Glomerular endothelial cell (primary cell): ENCODE measurements around the gene ALK. TPM values are rescaled to one million over a fixed set of nuclear protein-coding genes. Genes with fewer than 3 reads are reported as not detected.
"Not testable (repeated sequence)": the region's sequence is repeated elsewhere in the genome, so short reads cannot be mapped to it uniquely, and the experiment has no call there.

Experiments
- DNase-seq: peaks from one replicate; pipeline ENCODE4 v3.0.0-alpha.2; 2011; ENCODE audit warnings: low read depth, low spot score; ENCODE audit errors: extremely low read depth
- total RNA-seq: library from RNA; depleted of rRNA; stranded (reverse); fragments of >200 nt; gene quantifications from 2 replicates; pipeline ENCODE4 v1.2.3, GENCODE V29; 2015

The ALK gene
- total RNA-seq, 1 donor from 2014 or later: not detected

- DNase-seq: no peak
Measured at GRCh38 chr2:29761278-29761677, 160.1 kb downstream of the ALK start.

GRCh38 chr2:29760008-29760407 lies 161.4 kb downstream of the ALK start:
- DNase-seq: no peak

GRCh38 chr2:29759360-29759759 lies 162.0 kb downstream of the ALK start:
- no peak for DNase-seq

DNA sequence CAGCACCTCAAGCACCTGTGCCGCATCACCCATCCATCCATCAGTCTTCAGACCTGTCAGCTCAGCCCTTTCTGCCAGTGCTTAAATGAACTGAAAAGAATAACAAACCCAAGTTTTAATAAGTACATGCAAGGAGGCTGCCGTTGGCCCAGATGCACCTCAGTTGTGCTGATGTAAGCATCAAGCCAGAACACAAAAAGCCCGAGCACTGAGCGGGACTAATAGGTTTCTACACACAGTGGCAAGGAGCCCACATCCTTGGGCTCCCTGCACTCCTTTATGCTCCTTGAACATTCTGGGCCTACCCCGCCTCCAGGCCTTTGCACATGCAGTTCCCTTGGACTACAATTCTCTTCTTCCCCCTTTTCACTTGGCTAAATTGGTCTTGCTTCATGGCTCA lies 165.6 kb downstream of the ALK start:
- no peak for DNase-seq

DNA sequence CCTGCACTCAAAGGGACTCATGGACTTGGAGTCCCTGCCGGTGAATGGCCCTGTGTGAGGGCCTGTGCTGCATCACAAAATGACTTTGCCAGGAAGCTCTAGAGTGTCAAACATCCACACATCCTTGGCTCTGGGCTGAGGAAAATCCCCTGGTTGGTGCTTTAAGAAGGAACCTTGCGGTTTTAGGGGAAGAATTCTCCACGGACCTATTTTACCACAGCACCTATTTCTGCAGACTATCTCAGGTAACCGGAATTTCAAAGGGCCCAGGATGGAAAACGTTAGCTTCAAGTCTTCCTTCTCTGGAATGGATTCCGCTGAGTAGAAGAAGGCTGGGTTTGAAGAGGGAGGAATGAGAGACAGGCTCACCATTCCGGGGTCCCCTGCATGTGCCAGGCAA lies 166.2 kb downstream of the ALK start:
- no peak for DNase-seq

- DNase-seq: no peak
Measured at GRCh38 chr2:29753671-29754444, 167.5 kb downstream of the ALK start.

- DNase-seq: no peak
Measured at GRCh38 chr2:29751390-29751789, 170.0 kb downstream of the ALK start.

GRCh38 chr2:29750463-29750862 lies 170.9 kb downstream of the ALK start:
- DNase-seq: not testable (repeated sequence)

DNA sequence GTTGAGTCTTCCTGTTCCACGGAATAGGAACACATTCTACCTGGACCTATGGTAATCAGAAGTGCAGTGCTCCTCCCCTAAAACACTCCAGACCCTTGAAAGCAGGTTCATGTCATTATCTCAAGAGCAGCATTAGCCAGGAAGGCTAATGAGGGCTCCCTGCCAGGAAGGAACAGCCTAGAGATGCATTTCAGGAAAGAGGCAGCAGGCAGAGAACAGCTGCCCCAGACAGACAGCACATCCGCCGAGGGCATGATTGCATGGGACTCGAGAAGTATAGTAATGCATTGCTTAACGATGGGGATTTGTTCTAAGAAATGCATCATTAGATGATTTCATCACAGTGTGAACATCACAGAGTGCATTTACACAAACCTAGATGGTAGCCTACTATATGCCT lies 171.5 kb downstream of the ALK start:
- DNase-seq: no peak

DNA sequence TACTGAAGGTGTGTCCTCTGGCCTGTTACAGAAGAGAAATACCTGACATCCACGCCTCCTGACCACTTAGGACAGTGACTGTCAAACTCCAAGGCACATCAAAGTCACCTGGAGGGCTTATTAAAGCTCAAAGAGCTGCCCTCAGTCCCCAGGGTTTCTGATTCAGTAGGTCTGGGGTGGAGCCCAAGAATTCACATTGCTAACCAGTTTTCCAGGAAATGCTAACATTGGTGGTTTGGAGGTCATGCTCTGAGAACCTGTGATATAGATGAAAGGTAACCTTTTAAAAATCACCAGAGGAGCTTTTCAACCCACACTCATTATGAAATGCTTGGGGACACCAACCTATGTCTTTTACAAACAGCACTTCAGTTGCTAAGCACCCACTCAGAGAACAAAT lies 172.3 kb downstream of the ALK start:
- DNase-seq: no peak

DNA sequence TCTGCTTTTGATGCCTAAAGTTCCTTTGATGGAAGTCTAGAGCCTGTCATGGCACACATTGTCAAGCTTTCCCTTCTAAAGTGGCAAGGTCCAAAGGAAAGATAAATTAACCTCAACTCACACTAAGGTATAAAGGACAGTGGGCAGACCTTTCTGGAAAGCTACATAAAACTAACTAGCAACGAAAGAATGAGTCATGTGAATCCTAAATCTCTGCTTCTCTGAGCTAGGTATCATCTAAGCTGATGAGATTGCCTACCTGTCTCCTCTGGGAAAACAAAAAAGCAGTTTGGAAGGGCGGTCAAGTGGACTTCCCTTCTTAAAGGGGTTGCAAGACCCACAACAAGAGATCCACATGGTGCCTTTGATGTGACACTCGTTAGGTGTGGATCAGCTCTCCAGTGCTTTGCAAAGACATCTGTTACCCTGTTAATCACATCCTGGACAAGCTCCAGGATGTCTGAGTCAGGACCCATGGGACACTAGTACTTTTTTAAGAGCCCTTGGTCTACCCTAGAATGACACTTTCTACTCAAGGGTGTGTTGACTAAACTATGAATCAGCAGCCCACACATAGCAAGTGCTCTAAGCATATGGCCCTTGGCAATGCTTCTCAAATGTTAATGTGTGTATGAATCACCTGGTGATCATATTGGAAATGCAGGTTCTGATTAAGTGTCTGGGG lies 173.5 kb downstream of the ALK start:
- no peak for DNase-seq

DNA sequence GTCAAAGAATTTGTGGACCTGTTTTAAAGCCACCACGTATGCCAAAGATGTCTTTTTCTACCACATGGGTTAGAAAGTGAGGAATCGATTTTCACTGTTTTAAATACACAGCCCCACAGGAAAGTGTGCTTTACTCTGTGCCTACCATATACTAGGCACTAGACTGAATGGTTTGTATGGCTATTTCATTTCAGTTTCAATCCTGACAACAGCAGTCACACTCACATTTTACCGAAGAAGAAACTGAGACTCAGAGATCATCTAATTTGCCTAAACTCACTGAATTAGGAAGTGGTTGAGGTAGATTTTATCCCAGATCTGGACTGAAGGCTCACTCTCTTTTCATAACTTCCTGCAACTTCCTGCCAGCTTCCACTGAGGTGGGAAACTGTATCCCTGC lies 176.4 kb downstream of the ALK start:
- no peak for DNase-seq

DNA sequence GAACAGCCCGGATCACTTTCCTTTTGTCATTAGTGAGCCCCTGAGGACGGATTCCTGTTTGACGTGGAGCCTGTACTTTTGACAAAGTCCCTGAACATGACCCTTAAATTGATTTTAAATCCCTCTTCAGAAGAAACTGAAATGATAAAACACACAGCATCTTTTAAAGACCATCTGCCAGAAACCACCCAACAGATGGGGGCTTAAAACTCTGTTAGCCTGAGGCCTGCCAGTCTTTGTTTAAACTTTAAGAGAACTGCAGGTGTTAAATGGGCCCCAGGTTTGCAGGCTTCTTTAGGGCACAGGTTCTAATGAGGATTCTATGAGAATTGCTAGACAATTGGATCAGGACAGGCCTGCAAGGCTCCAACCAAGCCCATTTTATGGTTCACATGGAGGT lies 177.9 kb downstream of the ALK start:
- no peak for DNase-seq

- DNase-seq: no peak
Measured at GRCh38 chr2:29742656-29743055, 178.7 kb downstream of the ALK start.

DNA sequence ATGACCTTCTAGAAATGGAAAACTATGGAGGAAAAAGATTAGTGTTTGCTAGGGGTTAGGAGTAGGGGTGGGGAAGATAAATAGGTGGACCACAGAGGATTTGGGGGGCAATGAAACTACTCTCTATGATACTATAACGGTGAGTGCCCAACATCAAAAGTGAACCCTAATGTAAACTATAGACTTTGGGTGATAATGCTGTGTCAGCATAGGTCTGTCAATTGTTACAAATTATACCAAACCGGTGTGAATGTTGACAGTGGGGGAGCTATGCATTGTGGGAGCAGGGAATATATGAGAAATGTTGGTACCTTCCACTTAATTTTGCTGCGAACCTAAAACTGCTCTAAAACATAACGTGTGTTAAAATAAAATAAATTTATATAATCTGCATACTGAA lies 180.3 kb downstream of the ALK start:
- no peak for DNase-seq

- DNase-seq: no peak
Measured at GRCh38 chr2:29733965-29734364, 187.4 kb downstream of the ALK start.

GRCh38 chr2:29733213-29733612 lies 188.2 kb downstream of the ALK start:
- no peak for DNase-seq

DNA sequence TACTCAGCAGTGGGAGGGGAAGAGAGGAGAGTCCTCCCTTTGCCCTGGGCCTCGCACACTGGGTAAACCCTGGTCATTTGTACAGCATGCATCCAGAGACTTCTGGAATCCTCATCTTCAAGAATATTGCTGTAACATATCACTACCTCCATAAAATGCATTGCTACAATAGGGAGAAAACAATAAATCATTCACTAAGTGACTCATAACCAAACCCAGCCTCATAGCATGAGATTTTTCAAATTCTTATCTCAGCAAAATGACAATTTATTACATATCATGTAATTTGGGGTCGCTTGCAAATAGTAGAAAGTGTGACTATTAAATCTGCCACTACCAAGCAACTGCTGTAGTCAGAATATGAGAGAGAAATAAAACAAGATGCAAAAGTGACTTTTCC lies 189.4 kb downstream of the ALK start:
- DNase-seq: no peak

DNA sequence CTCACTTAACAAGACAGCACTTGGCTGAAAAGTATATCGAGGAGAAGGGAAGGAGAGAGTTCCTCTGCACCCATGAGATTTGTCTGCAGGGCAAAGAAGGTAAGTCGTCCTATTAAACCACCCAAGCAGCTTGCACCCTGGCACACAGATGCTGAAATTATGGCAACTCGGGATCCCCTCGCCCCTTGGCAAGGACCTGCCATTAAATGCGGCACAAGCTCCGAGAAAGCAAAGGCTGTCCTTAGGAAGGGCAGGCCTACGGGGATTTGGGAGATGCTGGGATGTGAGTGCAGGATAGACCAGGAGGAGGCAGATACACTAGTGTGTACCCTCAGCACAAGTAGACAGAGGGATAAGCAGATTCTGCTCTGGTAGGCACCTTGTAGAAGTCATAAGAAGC lies 191.5 kb downstream of the ALK start:
- DNase-seq: no peak

DNA sequence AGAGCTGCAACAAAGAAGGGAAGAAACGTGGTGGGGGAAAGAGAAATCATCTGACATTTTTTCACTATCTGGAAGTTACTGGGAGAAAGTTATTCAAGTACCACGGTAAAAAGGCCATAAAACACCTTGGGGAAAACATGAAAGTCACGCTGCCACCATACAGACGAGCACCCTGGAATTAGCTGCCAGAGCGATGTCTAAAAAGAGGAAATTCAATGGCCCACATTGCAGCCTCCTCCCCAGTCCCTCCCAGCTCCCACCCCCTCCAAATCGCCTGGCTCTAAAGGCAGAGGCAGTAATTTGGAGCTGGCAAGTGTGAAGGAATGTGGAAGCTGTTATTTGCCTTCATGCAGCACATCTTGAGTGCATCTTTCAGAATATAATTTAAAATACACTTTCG lies 192.0 kb downstream of the ALK start:
- DNase-seq: no peak

- no peak for DNase-seq
Measured at GRCh38 chr2:29726976-29727375, 194.4 kb downstream of the ALK start.

GRCh38 chr2:29725610-29726009 lies 195.8 kb downstream of the ALK start:
- no peak for DNase-seq

- no peak for DNase-seq
Measured at GRCh38 chr2:29724282-29724681, 197.1 kb downstream of the ALK start.
